ENCODE results near the gene CEP76. TPM values are rescaled to one million over a fixed set of nuclear protein-coding genes. Genes with fewer than 3 reads are reported as not detected.
A peak's percentile ranks its signal among the peaks of the same experiment; 100 is the strongest.

Gene CEP76
- total RNA-seq, 1 experiment from 2014 or later: 13.5 TPM

DNA sequence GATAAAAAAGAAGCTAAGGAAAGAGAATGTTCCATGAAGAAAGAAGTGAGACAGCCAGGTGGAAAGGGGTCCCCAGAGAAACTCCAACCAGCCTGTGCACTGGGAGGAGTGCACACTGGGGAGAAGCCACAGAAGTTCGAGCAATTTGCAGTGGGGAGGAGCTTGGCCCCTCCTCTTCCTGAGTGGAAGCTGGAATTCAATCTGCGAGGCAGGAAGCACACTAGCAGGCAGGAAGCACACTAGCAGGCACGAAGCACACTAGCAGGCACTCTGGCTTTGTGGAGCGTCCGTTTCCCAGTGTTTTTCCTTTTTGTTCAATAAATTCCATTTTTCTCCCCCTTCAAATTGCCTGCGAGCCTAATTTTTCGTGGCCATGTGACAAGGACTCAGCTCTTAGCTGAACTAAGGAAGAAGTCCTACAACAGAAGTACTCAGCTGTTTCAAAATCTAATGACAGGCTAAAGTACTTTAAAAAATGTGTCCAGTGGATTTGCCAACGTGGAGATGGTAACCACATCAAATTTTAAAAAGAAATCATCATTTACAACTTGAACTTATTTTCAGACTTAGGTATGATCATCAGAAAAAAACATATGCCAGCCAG is 23.2 kb downstream of the CEP76 start:
- Histone ChIP-seq H3K9me2 (ENCODE audit: insufficient read depth) (no peaks in the 10 kb centered on the region), H3K9ac (ENCODE audit: low read length) (0 out of 2 replicates have a peak overlapping the region, but pooled peaks have one; percentile 7), H2AFZ (ENCODE audit: low read depth, low read length, poor library complexity, severe bottlenecking) (no peak overlapping the region), H3K4me3 (replicated peaks in 1 of 2; ENCODE audit: low read depth in 1 of 2, low read length in 2 of 2) (no peak overlapping the region), H3K27me3 (ENCODE audit: insufficient read depth, low read length) (no peaks in the 10 kb centered on the region), H3K9me3 (ENCODE audit: control insufficient read depth in 1 of 2, insufficient read depth in 1 of 2, low read depth in 1 of 2, low read length in 2 of 2) (no peaks in the 10 kb centered on the region), H4K20me1 (ENCODE audit: insufficient read depth) (no peaks in the 10 kb centered on the region), H3K4me2 (ENCODE audit: low read length) (peak overlapping the region; percentile 2; the same call in 1 of the 2 replicates), H3K79me2 (ENCODE audit: insufficient read depth, low read length) (no peaks in the 10 kb centered on the region), H3K27ac (ENCODE audit: low read depth, low read length) (peak overlapping the region; percentile 29; the same call in 1 of the 2 replicates), H3K36me3 (ENCODE audit: control insufficient read depth in 1 of 2, insufficient read depth in 2 of 2, low read length in 2 of 2) (peaks cover 8 to 11% of the 10 kb centered on the region in 2 experiments; a peak in 2 of 4 replicates), H3K4me1 (ENCODE audit: control insufficient read depth in 1 of 2, insufficient read depth in 2 of 2, low read length in 2 of 2) (peaks cover 3 to 8% of the 10 kb centered on the region in 2 experiments; a peak in 3 of 4 replicates)
- ChIA-PET POLR2A (no interaction called here), CTCF (interaction anchor here (0.6 kb wide), 1 partner anchor 284 kb away, joined by 4 read pairs; no protein-coding TSS in a partner anchor), RAD21 (ENCODE audit: low non-redundant PET in 1 of 2, low total read pairs in 2 of 2, uncharacterized antibody in 2 of 2, unreplicated experiment in 2 of 2) (no interaction called here)
- TF ChIP-seq, protein P1, sequence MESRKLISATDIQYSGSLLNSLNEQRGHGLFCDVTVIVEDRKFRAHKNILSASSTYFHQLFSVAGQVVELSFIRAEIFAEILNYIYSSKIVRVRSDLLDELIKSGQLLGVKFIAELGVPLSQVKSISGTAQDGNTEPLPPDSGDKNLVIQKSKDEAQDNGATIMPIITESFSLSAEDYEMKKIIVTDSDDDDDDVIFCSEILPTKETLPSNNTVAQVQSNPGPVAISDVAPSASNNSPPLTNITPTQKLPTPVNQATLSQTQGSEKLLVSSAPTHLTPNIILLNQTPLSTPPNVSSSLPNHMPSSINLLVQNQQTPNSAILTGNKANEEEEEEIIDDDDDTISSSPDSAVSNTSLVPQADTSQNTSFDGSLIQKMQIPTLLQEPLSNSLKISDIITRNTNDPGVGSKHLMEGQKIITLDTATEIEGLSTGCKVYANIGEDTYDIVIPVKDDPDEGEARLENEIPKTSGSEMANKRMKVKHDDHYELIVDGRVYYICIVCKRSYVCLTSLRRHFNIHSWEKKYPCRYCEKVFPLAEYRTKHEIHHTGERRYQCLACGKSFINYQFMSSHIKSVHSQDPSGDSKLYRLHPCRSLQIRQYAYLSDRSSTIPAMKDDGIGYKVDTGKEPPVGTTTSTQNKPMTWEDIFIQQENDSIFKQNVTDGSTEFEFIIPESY (IDR thresholded peaks at IDR 0.05; ENCODE audit: extremely low read depth, insufficient replicate concordance, low read length): no peak
- intact Hi-C loops (cut with micrococcal nuclease): no loop called here
- ATAC-seq: peak; percentile 81
- BruUV-seq (replicated peaks): no TSS peak
- DNase-seq (ENCODE audit: low read depth, low spot score): no peak

DNA sequence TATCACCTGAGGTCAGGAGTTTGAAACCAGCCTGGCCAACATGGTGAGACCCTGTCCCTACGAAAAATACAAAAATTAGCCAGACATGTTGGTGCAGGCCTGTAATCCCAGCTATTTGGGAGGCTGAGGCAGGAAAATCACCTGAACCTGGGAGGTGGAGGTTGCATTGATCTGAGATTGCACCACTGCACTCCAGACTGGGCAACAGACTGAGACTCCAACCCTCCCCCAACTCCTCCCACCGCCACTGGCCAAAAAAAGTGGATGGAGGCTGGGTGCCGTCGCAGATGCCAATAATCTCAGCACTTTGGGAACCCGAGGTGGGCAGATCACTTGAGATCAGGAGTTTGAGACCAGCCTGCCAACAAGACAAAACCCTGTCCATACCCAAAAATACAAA is 34.5 kb downstream of the CEP76 start:
- ATAC-seq (no peak), DNase-seq (ENCODE audit: low read depth, low spot score) (no peak)
- no peak overlapping the region for H3K4me3 ChIP-seq (replicated peaks in 1 of 2; ENCODE audit: low read depth in 1 of 2, low read length in 2 of 2)
- H3K36me3 ChIP-seq (ENCODE audit: control insufficient read depth in 1 of 2, insufficient read depth in 2 of 2, low read length in 2 of 2): peaks cover 0 to 4% of the 10 kb centered on the region in 2 experiments; a peak in 1 of 4 replicates
- TF ChIP-seq, protein P2, sequence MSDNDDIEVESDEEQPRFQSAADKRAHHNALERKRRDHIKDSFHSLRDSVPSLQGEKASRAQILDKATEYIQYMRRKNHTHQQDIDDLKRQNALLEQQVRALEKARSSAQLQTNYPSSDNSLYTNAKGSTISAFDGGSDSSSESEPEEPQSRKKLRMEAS (IDR thresholded peaks at IDR 0.05): no peak
- TF ChIP-seq CBX3 (IDR thresholded peaks at IDR 0.05; ENCODE audit: low read depth) (no peak), SP1 (IDR thresholded peaks at IDR 0.05; ENCODE audit: low read depth) (no peak), YY1 (IDR thresholded peaks at IDR 0.05; ENCODE audit: extremely low read depth, insufficient replicate concordance, low read depth, low read length) (no peak), SIN3A (IDR thresholded peaks at IDR 0.05; ENCODE audit: low read depth) (no peak)
- no peaks in the 10 kb centered on the region for H3K9me3 ChIP-seq (ENCODE audit: control insufficient read depth in 1 of 2, insufficient read depth in 1 of 2, low read depth in 1 of 2, low read length in 2 of 2)
- BruUV-seq (replicated peaks): no TSS peak
- no peaks in the 10 kb centered on the region for H3K9me2 ChIP-seq (ENCODE audit: insufficient read depth)
- H3K4me1 ChIP-seq (ENCODE audit: control insufficient read depth in 1 of 2, insufficient read depth in 2 of 2, low read length in 2 of 2): peaks cover 0 to 10% of the 10 kb centered on the region in 2 experiments; a peak in 2 of 4 replicates
- no peak overlapping the region for H3K9ac ChIP-seq (ENCODE audit: low read length)
- no peaks in the 10 kb centered on the region for H3K27me3 ChIP-seq (ENCODE audit: insufficient read depth, low read length)
- CTCF ChIA-PET: no interaction called here
- no peak overlapping the region for H2AFZ ChIP-seq (ENCODE audit: low read depth, low read length, poor library complexity, severe bottlenecking)
- no peaks in the 10 kb centered on the region for H4K20me1 ChIP-seq (ENCODE audit: insufficient read depth)
- RAD21 ChIA-PET (ENCODE audit: low non-redundant PET in 1 of 2, low total read pairs in 2 of 2, uncharacterized antibody in 2 of 2, unreplicated experiment in 2 of 2): no interaction called here
- no peaks in the 10 kb centered on the region for H3K79me2 ChIP-seq (ENCODE audit: insufficient read depth, low read length)
- H3K27ac ChIP-seq (ENCODE audit: low read depth, low read length): no peak overlapping the region
- H3K4me2 ChIP-seq (ENCODE audit: low read length): no peak overlapping the region
- POLR2A ChIA-PET: no interaction called here
- intact Hi-C loops (cut with micrococcal nuclease): no loop called here
